Rectal smooth muscle tissue (tissue), 1 donor: ENCODE data around the gene DENND11.

ENCODE experiments used
- H3K27ac ChIP-seq: one replicate; pipeline ENCODE4 v1.7.0; 2013; ENCODE audit warnings: low read depth, low read length, inconsistent platforms
- H3K27me3 ChIP-seq: one replicate; pipeline ENCODE4 v1.7.0; 2013; ENCODE audit warnings: low read length; ENCODE audit not compliant: control insufficient read depth, insufficient read depth
- H3K36me3 ChIP-seq: one replicate; pipeline ENCODE4 v1.7.0; 2013; ENCODE audit warnings: low read length; ENCODE audit not compliant: control insufficient read depth, insufficient read depth
- H3K4me1 ChIP-seq: one replicate; pipeline ENCODE4 v1.7.0; 2013; ENCODE audit warnings: low read length; ENCODE audit not compliant: control insufficient read depth, insufficient read depth
- H3K4me3 ChIP-seq: one replicate; pipeline ENCODE4 v1.7.0; 2013; ENCODE audit warnings: low read length
- H3K9ac ChIP-seq: one replicate; pipeline ENCODE4 v1.7.0; 2013; ENCODE audit warnings: low read length

The DENND11 gene

GRCh38 chr7:141717450-141717849, 15.5 kb upstream of the DENND11 start:
- no peak overlapping the region for H3K9ac ChIP-seq
- no peak overlapping the region for H3K4me3 ChIP-seq
- H3K27me3 ChIP-seq: no peaks in the 10 kb centered on the region
- no peak overlapping the region for H3K27ac ChIP-seq
- H3K36me3 ChIP-seq: no peaks in the 10 kb centered on the region
- H3K4me1 ChIP-seq: no peaks in the 10 kb centered on the region

GRCh38 chr7:141715794-141716689, 14.1 kb upstream of the DENND11 start:
- no peaks in the 10 kb centered on the region for H3K4me1 ChIP-seq
- H3K4me3 ChIP-seq: no peak overlapping the region
- H3K9ac ChIP-seq: no peak overlapping the region
- no peaks in the 10 kb centered on the region for H3K27me3 ChIP-seq
- no peaks in the 10 kb centered on the region for H3K36me3 ChIP-seq
- no peak overlapping the region for H3K27ac ChIP-seq

- Histone ChIP-seq H3K36me3 (no peaks in the 10 kb centered on the region), H3K4me1 (no peaks in the 10 kb centered on the region), H3K9ac (no peak overlapping the region), H3K27ac (no peak overlapping the region), H3K27me3 (no peaks in the 10 kb centered on the region), H3K4me3 (no peak overlapping the region)
Observed at GRCh38 chr7:141715018-141715417, 13.1 kb upstream of the DENND11 start.

- no peaks in the 10 kb centered on the region for H3K27me3 ChIP-seq
- H3K4me3 ChIP-seq: no peak overlapping the region
- H3K9ac ChIP-seq: no peak overlapping the region
- H3K36me3 ChIP-seq: no peaks in the 10 kb centered on the region
- H3K27ac ChIP-seq: no peak overlapping the region
- no peaks in the 10 kb centered on the region for H3K4me1 ChIP-seq
Observed at GRCh38 chr7:141714571-141714970, 12.6 kb upstream of the DENND11 start.

- Histone ChIP-seq H3K4me3 (no peak overlapping the region), H3K36me3 (no peaks in the 10 kb centered on the region), H3K27ac (no peak overlapping the region), H3K27me3 (no peaks in the 10 kb centered on the region), H3K9ac (no peak overlapping the region), H3K4me1 (no peaks in the 10 kb centered on the region)
Observed at GRCh38 chr7:141713890-141714289, 11.9 kb upstream of the DENND11 start.

GRCh38 chr7:141712603-141713255, 10.8 kb upstream of the DENND11 start:
- Histone ChIP-seq H3K27ac (no peak overlapping the region), H3K27me3 (no peaks in the 10 kb centered on the region), H3K4me1 (no peaks in the 10 kb centered on the region), H3K4me3 (no peak overlapping the region), H3K9ac (no peak overlapping the region), H3K36me3 (no peaks in the 10 kb centered on the region)

GRCh38 chr7:141710301-141710700, 8.3 kb upstream of the DENND11 start:
- H3K27ac ChIP-seq: no peak overlapping the region
- H3K4me3 ChIP-seq: no peak overlapping the region

GRCh38 chr7:141709749-141710148, 7.8 kb upstream of the DENND11 start:
- Histone ChIP-seq H3K4me3 (no peak overlapping the region), H3K36me3 (no peaks in the 10 kb centered on the region), H3K4me1 (no peaks in the 10 kb centered on the region), H3K27ac (no peak overlapping the region), H3K27me3 (no peaks in the 10 kb centered on the region), H3K9ac (no peak overlapping the region)

More at GRCh38 chr7:141710301-141710700, 8.3 kb upstream of the DENND11 start:
- Histone ChIP-seq H3K36me3 (no peaks in the 10 kb centered on the region), H3K27me3 (no peaks in the 10 kb centered on the region), H3K4me1 (no peaks in the 10 kb centered on the region), H3K9ac (no peak overlapping the region)

GRCh38 chr7:141709318-141709717, 7.4 kb upstream of the DENND11 start:
- Histone ChIP-seq H3K4me1 (no peaks in the 10 kb centered on the region), H3K36me3 (no peaks in the 10 kb centered on the region), H3K4me3 (no peak overlapping the region), H3K27ac (no peak overlapping the region), H3K27me3 (no peaks in the 10 kb centered on the region), H3K9ac (no peak overlapping the region)

- no peaks in the 10 kb centered on the region for H3K27me3 ChIP-seq
- H3K9ac ChIP-seq: no peak within 1 kb of the TSS
- no peak within 1 kb of the TSS for H3K4me3 ChIP-seq
- H3K36me3 ChIP-seq: no peaks in the 10 kb centered on the region
- H3K27ac ChIP-seq: no peak within 1 kb of the TSS
- H3K4me1 ChIP-seq: no peaks in the 10 kb centered on the region
Observed at GRCh38 chr7:141708351-141708750, 6.4 kb upstream of the DENND11 start, which contains the start of gene WEE2. Gene WEE2, plus strand, starts transcription at chr7:141708353. Its CDS starts 406 bp downstream, at chr7:141708759.

- Histone ChIP-seq H3K27ac (no peak overlapping the region), H3K4me3 (no peak overlapping the region), H3K4me1 (peaks cover 3% of the 10 kb centered on the region), H3K36me3 (no peaks in the 10 kb centered on the region), H3K27me3 (no peaks in the 10 kb centered on the region), H3K9ac (no peak overlapping the region)
Observed at GRCh38 chr7:141706239-141707064, 4.5 kb upstream of the DENND11 start.

GRCh38 chr7:141704741-141705140, 2.8 kb upstream of the DENND11 start:
- no peak overlapping the region for H3K27ac ChIP-seq
- H3K9ac ChIP-seq: no peak overlapping the region

More at GRCh38 chr7:141704741-141705140, 2.8 kb upstream of the DENND11 start:
- no peaks in the 10 kb centered on the region for H3K36me3 ChIP-seq
- no peak overlapping the region for H3K4me3 ChIP-seq
- no peaks in the 10 kb centered on the region for H3K27me3 ChIP-seq
- H3K4me1 ChIP-seq: peaks cover 3% of the 10 kb centered on the region
